GM12891 (cell line): ENCODE data around the gene ERN1.
A peak's percentile ranks its signal among the peaks of the same experiment; 100 is the strongest.

Experiments used
- DNase-seq: peaks from one replicate; pipeline ENCODE4 v3.0.0; 2011; ENCODE audit warnings: low spot score; ENCODE audit not compliant: insufficient read length
- FAIRE-seq: peaks from 2 replicates; lab custom pipeline; 2011; peaks lifted over from hg19 to GRCh38; lab: Jason Lieb, UNC
- PAX5 ChIP-seq: IDR thresholded peaks from 2 replicates; pipeline ENCODE4 v1.6.1; 2011; ENCODE audit warnings: low read length, moderate library complexity, mild to moderate bottlenecking; ENCODE audit not compliant: insufficient read depth, severe bottlenecking
- POLR2A ChIP-seq: IDR thresholded peaks from 2 replicates; pipeline ENCODE4 v1.6.1; 2011; ENCODE audit warnings: low read depth, low read length, control low read depth
- POLR2AphosphoS5 ChIP-seq: IDR thresholded peaks from 2 replicates; pipeline ENCODE4 v1.6.1; 2011; ENCODE audit warnings: low read depth, low read length, control low read depth
- POU2F2 ChIP-seq: IDR thresholded peaks from 2 replicates; pipeline ENCODE4 v1.6.1; 2011; ENCODE audit warnings: low read depth, mild to moderate bottlenecking, control low read depth, low read length, moderate library complexity
- SPI1 ChIP-seq: IDR thresholded peaks from 2 replicates; pipeline ENCODE4 v1.6.1; 2011; ENCODE audit warnings: low read depth, low read length, control low read depth
- TAF1 ChIP-seq: IDR thresholded peaks from 2 replicates; pipeline ENCODE4 v1.6.1; 2011; ENCODE audit warnings: low read depth, low read length, control low read depth

The ERN1 gene

GRCh38 chr17:64139542-64139941, 9.6 kb upstream of the ERN1 start:
- DNase-seq (no peak), FAIRE-seq (no peak)
- no peak for TF ChIP-seq POLR2A
- TF ChIP-seq POLR2AphosphoS5 = no peak
- TF ChIP-seq POU2F2 = no peak
- TF ChIP-seq PAX5 = no peak
- no peak for TF ChIP-seq TAF1
- no peak for TF ChIP-seq SPI1

DNA sequence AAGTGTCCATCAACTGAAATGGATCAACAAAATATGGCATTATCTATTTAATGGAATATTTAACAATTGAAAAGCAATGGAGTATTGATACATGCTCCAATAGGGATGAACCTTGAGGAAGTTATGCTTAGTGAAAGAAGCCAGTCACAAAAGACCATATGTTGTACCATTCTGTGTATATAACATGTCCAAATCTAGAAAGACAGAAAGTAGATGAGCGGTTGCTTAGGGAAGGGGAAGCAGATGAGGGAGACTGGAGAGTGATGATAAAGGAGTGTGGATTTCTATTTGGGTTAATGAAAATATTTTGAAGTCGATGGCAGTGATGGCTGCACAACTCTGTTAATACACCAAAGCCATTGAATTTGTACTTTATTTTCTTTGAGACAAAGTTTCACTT, 8.5 kb upstream of the ERN1 start:
- FAIRE-seq (no peak), DNase-seq (no peak)
- TF ChIP-seq POU2F2 (no peak), POLR2A (no peak), PAX5 (no peak), SPI1 (no peak), TAF1 (no peak), POLR2AphosphoS5 (no peak)

GRCh38 chr17:64135000-64135399, 5.1 kb upstream of the ERN1 start:
- DNase-seq = no peak
- FAIRE-seq = no peak
- TF ChIP-seq POLR2A (no peak), POLR2AphosphoS5 (no peak), PAX5 (no peak), POU2F2 (no peak), SPI1 (no peak), TAF1 (no peak)

DNA sequence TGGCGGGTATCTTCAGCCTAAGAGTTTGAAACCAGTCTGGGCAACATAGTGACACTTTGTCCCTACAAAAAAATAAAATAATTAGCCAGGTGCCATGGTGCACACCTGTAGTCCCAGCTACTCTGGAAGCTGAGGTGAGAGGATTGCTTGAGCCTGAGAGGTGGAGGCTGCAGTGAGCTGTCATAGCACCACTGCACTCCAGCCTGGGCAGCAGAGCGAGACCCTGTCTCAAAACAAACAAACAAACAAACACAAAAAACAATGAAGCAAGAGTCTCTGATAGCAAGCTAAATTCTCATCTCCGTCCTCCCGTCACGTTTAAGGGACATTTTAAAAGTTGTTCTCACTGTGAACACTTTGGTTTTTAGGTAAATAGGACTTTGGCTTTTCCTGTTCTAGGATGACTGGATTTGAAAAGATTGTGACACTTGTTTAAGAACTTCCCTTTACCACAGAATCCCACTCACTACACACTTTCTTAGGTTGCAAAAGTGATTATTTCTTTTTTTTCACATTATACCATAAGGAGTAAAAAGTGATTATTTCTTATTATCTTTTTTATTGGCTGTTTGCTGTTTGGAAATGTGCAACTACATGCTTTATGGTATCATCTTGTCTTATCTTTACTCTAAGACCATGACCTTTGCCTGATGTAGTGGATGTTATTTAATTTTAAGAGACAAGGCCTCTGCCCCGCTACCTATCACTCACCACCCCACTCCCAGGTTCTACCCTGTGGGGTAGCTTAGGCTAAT, 4.4 kb upstream of the ERN1 start:
- no peak for TF ChIP-seq POLR2A
- no peak for TF ChIP-seq POU2F2
- no peak for TF ChIP-seq SPI1
- TF ChIP-seq TAF1 = no peak
- no peak for TF ChIP-seq POLR2AphosphoS5
- no peak for TF ChIP-seq PAX5
- DNase-seq (no peak), FAIRE-seq (no peak)

DNA sequence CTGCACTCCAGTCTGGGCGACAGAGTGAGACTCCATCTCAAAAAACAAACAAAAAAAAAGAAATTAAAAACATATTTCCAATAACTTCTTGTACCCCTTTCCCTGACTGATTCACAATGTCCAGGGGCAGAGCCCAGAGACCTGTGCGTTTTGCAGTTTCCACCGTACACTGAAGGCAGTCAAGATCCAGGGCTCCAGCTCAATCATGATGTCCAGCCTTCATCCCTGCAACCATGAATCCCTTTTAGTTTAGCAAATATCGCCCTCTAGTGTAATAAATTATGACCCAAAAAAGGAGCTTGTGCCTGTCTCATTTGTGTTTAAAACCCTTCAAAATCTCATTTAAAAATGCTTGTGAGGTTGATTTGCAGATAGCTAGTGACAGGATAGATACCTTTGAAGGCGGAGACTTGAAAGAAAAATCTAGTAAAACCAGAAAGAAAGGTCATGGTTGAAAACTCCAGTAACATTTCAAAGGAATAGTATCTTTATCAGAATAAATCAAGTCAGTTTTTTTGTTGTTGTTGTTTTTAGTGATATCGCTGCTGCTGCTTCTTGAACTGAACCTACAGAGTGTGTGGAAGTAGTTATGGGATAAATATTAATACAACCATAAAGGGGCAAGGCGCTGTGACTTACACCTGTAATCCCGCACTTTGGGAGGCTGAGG, 3.7 kb upstream of the ERN1 start:
- TF ChIP-seq PAX5 (no peak), POLR2A (no peak), POU2F2 (no peak), TAF1 (no peak), POLR2AphosphoS5 (no peak), SPI1 (no peak)
- DNase-seq (no peak), FAIRE-seq (peak; percentile 43)

- FAIRE-seq (no peak), DNase-seq (no peak)
- TF ChIP-seq TAF1 (no peak), PAX5 (no peak), POLR2AphosphoS5 (no peak), POLR2A (no peak), SPI1 (no peak), POU2F2 (no peak)
Observed at GRCh38 chr17:64131606-64132270, 1.8 kb upstream of the ERN1 start.

GRCh38 chr17:64130559-64131001, 636 bp upstream of the ERN1 start:
- TF ChIP-seq POU2F2 (0 out of 2 replicates have a peak, but pooled peaks have one; percentile 51), PAX5 (no peak), TAF1 (no peak), POLR2A (0 out of 2 replicates have a peak, but pooled peaks have one; percentile 22), SPI1 (peak; percentile 21; the same call in 1 of the 2 replicates), POLR2AphosphoS5 (no peak)
- DNase-seq = no peak
- no peak for FAIRE-seq

DNA sequence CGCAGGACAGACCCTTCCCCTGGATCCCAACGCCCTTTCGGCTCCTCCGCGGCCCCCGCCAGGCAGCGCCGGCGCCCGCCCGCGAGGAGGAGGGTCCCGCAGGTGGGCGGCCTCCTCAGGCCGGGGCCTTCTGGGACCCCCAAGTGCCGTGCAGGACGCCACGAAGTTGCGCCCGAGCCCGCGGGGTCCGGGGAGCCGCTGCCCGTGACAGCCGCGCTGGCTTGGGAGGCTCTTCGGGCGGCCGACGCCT, 504 bp downstream of the ERN1 start:
- DNase-seq (no peak), FAIRE-seq (no peak)
- no peak for TF ChIP-seq SPI1
- no peak for TF ChIP-seq TAF1
- TF ChIP-seq PAX5 = no peak
- no peak for TF ChIP-seq POLR2AphosphoS5
- no peak for TF ChIP-seq POLR2A
- no peak for TF ChIP-seq POU2F2
